SH-SY5Y (cell line): ENCODE measurements around the gene ABCB1.

Source experiments
- GATA2 ChIP-seq: IDR thresholded peaks from 2 replicates; pipeline ENCODE4 v1.6.1; 2011; ENCODE audit warnings: mild to moderate bottlenecking, low read depth, low read length
- GATA3 ChIP-seq: IDR thresholded peaks from 2 replicates; pipeline ENCODE4 v1.6.1; 2011; ENCODE audit warnings: low read depth, mild to moderate bottlenecking, low read length, moderate library complexity

GRCh38 chr7:87518735-87519134 is 81.9 kb downstream of the ABCB1 start:
- TF ChIP-seq GATA2 (no peak), GATA3 (no peak)
